Loucy (cell line): Measurements from ENCODE around the gene NHS.

Experiments
- EZH2phosphoT487 ChIP-seq: fragments of 200-600 bp; IDR thresholded peaks from 2 replicates; pipeline ENCODE4 v1.6.1; 2018; ENCODE audit warnings: antibody characterized with exemption, mild to moderate bottlenecking, moderate library complexity, borderline replicate concordance
- TF ChIP-seq, protein P1 (sequence below): fragments of 200-600 bp; sonication (generic); conservative IDR thresholded peaks from 2 replicates; pipeline ENCODE4 v1.5.1; 2014; ENCODE audit warnings: mild to moderate bottlenecking, antibody characterized with exemption, low read length

DNA sequence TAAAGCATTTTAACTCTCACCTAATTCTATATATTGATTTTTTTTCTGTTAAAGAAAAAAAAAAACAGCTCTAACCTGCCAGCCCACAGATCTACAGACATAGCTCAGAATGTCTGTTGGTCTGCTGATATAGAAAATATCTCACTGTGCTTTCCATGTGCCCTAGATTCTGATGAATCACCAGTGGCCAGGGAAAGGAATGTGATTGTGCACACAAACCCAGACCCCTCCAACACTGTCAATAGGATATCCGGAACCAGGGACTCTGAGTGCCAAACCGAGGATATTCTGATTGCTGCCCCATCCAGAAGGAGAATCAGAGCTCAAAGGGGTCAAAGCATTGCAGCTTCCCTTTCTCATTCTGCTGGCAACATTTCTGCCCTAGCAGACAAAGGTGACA, 350.2 kb downstream of the NHS start:
- TF ChIP-seq, protein P1, sequence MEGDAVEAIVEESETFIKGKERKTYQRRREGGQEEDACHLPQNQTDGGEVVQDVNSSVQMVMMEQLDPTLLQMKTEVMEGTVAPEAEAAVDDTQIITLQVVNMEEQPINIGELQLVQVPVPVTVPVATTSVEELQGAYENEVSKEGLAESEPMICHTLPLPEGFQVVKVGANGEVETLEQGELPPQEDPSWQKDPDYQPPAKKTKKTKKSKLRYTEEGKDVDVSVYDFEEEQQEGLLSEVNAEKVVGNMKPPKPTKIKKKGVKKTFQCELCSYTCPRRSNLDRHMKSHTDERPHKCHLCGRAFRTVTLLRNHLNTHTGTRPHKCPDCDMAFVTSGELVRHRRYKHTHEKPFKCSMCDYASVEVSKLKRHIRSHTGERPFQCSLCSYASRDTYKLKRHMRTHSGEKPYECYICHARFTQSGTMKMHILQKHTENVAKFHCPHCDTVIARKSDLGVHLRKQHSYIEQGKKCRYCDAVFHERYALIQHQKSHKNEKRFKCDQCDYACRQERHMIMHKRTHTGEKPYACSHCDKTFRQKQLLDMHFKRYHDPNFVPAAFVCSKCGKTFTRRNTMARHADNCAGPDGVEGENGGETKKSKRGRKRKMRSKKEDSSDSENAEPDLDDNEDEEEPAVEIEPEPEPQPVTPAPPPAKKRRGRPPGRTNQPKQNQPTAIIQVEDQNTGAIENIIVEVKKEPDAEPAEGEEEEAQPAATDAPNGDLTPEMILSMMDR: no peak
- no peak for TF ChIP-seq EZH2phosphoT487
